HepG2 (cell line): ENCODE results near the gene SLC12A3. TPM values are rescaled to one million over a fixed set of nuclear protein-coding genes. Genes with fewer than 3 reads are reported as not detected.

Experiments
- ARID5B ChIP-seq: IDR thresholded peaks from 2 replicates; pipeline ENCODE4 v1.4.0; 2020; ENCODE audit warnings: mild to moderate bottlenecking, missing genetic modification reagents
- ETV6 ChIP-seq: sonication (generic); formaldehyde crosslinking; conservative IDR thresholded peaks from 2 replicates; pipeline ENCODE4 v1.4.0; 2020; ENCODE audit warnings: missing genetic modification reagents
- EZH2 ChIP-seq: conservative IDR thresholded peaks from 2 replicates; pipeline ENCODE4 v1.6.1; 2012; ENCODE audit warnings: mild to moderate bottlenecking, low read depth, low read length, moderate library complexity
- FOXO1 ChIP-seq: sonication (generic); formaldehyde crosslinking; IDR thresholded peaks from 2 replicates; pipeline ENCODE4 v1.4.0; 2020; ENCODE audit warnings: missing genetic modification reagents
- FUBP1 ChIP-seq: sonication (generic); formaldehyde crosslinking; IDR thresholded peaks from 2 replicates; pipeline ENCODE4 v1.5.1; 2020; ENCODE audit warnings: missing genetic modification reagents, mild to moderate bottlenecking, borderline replicate concordance
- KDM4B ChIP-seq: sonication (generic); formaldehyde crosslinking; IDR thresholded peaks from 2 replicates; pipeline ENCODE4 v1.4.0; 2020; ENCODE audit warnings: missing genetic modification reagents
- NFE2 ChIP-seq: sonication (generic); formaldehyde crosslinking; IDR thresholded peaks from 2 replicates; pipeline ENCODE4 v1.4.0; 2020; ENCODE audit warnings: missing genetic modification reagents
- TBX3 ChIP-seq: fragments of 450-650 bp; IDR thresholded peaks from 2 replicates; pipeline ENCODE4 v1.6.1; 2017; ENCODE audit warnings: antibody characterized with exemption, mild to moderate bottlenecking, inconsistent platforms, borderline replicate concordance
- ZBTB21 ChIP-seq: sonication (generic); formaldehyde crosslinking; IDR thresholded peaks from 2 replicates; pipeline ENCODE4 v1.4.0; 2020; ENCODE audit warnings: missing genetic modification reagents
- ZBTB49 ChIP-seq: sonication (generic); formaldehyde crosslinking; IDR thresholded peaks from 2 replicates; pipeline ENCODE4 v1.4.0; 2020; ENCODE audit warnings: missing genetic modification reagents, borderline replicate concordance
- ZNF510 ChIP-seq: sonication (generic); formaldehyde crosslinking; IDR thresholded peaks from 2 replicates; pipeline ENCODE4 v1.4.0; 2020; ENCODE audit warnings: low read depth, mild to moderate bottlenecking, missing genetic modification reagents
- ZNF512 ChIP-seq: sonication (generic); formaldehyde crosslinking; IDR thresholded peaks from 2 replicates; pipeline ENCODE4 v1.4.0; 2020; ENCODE audit warnings: mild to moderate bottlenecking, missing genetic modification reagents
- ZSCAN9 ChIP-seq: IDR thresholded peaks from 2 replicates; pipeline ENCODE4 v1.6.1; 2016; ENCODE audit warnings: borderline replicate concordance
- polyA plus RNA-seq, 8 experiments: library from polyadenylated mRNA; depleted of rRNA in 3 of 8; stranded (reverse) in 7 of 8; unstranded in 1 of 8; fragments of >200 nt; fragmentation: Illumina TruSeq in 4 of 8; extraction: Trizol in 4 of 8; gene quantifications; 2 replicates each; pipeline versions ENCODE4 v1.2.1 to v1.2.3, GENCODE V29; 2011 to 2016; ENCODE audit warnings: low read depth in 4 of 8, missing spikeins in 1 of 8, mixed read lengths in 1 of 8; ENCODE audit not compliant: insufficient read depth in 1 of 8
- total RNA-seq, 5 experiments: library from RNA; depleted of rRNA; stranded (reverse); fragments of >200 nt; fragmentation: Illumina TruSeq; extraction: Trizol; gene quantifications; 2 replicates each; pipeline ENCODE4 v1.2.3, GENCODE V29; 2016; ENCODE audit warnings: low read depth in 1 of 5
- TF ChIP-seq, protein P1 (sequence below): sonication (generic); formaldehyde crosslinking; IDR thresholded peaks from 2 replicates; pipeline ENCODE4 v1.4.0; 2020; ENCODE audit warnings: missing genetic modification reagents

The SLC12A3 gene
- total and polyA plus RNA-seq, 2 of the 13 experiments (the other 11 are each of a cell fraction or from before 2014, with no cell fraction given): 6.2 TPM; not detected in 1

DNA sequence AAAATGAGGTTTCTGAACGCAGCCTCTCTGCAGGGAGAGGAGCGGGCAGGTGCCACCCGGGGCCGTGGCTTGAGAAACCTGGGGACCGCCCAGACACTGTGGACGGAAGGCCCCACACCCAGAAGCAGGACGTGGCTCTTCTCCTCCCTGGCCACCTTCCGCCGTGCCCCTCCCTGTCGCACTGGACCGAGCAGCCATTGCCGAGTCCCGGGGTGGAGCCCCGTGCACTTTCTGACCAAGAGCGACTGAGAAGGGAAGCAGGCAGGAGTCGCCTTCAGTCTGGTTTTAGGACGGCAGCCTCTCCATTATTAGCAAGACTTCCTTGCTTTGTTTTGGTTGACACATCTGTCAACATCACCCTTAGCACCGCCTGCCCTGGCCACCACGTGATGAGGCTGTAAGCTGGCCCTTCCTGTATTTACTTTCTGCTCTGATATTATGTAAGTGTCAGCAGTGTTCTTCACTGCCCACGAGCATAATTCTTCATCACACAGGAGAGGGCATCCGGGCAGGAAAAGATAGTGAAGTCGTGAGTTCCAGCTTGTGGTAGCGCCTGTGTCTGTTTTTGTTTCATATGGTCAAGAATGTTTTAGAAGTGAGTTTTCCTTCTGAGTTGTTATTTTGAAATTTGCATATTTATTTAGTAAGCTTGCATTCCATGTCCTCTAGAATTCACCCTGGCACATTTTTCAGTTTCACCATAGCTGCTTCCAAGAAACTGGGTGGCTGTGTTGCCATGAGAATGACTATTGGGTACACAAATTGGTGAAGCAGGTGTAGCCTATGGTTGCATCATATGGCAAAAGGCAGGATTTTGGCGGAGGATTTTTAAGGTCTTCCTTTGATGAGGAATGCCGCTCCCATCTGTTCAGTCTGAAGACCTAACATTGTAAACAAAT, 68.0 kb downstream of the SLC12A3 start (continued):
- TF ChIP-seq ARID5B (CRISPR knock-in tag) (peak; percentile 87), ZSCAN9 (CRISPR knock-in tag) (peak; percentile 88; the same call in 1 of the 2 replicates), ZNF510 (CRISPR knock-in tag) (no peak), KDM4B (no peak; the same call in 1 of the 2 replicates), NFE2 (CRISPR knock-in tag) (no peak), ZBTB21 (CRISPR knock-in tag) (no peak; the same call in 1 of the 2 replicates), EZH2 (no peak), FUBP1 (CRISPR knock-in tag) (no peak; the same call in 1 of the 2 replicates), FOXO1 (CRISPR knock-in tag) (peak; percentile 79; the same call in 1 of the 2 replicates), TBX3 (0 out of 2 replicates have a peak, but pooled peaks have one; percentile 3), ETV6 (CRISPR knock-in tag) (no peak), ZBTB49 (CRISPR knock-in tag) (no peak), ZNF512 (CRISPR knock-in tag) (0 out of 2 replicates have a peak, but pooled peaks have one; percentile 10)
- TF ChIP-seq, protein P1, sequence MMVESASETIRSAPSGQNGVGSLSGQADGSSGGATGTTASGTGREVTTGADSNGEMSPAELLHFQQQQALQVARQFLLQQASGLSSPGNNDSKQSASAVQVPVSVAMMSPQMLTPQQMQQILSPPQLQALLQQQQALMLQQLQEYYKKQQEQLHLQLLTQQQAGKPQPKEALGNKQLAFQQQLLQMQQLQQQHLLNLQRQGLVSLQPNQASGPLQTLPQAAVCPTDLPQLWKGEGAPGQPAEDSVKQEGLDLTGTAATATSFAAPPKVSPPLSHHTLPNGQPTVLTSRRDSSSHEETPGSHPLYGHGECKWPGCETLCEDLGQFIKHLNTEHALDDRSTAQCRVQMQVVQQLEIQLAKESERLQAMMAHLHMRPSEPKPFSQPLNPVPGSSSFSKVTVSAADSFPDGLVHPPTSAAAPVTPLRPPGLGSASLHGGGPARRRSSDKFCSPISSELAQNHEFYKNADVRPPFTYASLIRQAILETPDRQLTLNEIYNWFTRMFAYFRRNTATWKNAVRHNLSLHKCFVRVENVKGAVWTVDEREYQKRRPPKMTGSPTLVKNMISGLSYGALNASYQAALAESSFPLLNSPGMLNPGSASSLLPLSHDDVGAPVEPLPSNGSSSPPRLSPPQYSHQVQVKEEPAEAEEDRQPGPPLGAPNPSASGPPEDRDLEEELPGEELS: peak; percentile 86
